HG03439 (cell line): ENCODE results near the gene POGLUT2.

Experiments
- ATAC-seq: cut with Tn5 transposase; IDR thresholded peaks from one replicate; pipeline ENCODE4 v1.9.1; 2021; ENCODE audit warnings: mild to moderate bottlenecking, moderate library complexity; ENCODE audit not compliant: unreplicated experiment

The POGLUT2 gene

DNA sequence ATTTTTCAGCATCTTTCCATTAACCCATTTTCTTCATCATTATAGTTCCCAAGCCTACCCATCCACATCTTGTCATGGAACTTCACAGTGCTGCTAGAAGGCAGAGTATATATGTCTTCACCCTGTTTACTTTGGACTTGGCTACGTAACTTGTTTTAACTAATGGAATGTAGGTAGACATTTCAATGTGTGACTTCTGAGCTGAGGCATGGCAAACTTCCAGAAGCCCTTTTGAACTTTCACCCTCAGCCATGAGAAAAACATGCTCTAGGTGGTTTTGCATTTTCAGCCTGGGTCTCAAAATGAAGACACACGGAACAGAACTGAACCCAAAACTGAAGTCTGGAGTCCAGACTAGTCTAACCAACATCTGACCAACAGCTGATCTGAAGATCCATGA is 28.3 kb downstream of the POGLUT2 start:
- no peak for ATAC-seq

DNA sequence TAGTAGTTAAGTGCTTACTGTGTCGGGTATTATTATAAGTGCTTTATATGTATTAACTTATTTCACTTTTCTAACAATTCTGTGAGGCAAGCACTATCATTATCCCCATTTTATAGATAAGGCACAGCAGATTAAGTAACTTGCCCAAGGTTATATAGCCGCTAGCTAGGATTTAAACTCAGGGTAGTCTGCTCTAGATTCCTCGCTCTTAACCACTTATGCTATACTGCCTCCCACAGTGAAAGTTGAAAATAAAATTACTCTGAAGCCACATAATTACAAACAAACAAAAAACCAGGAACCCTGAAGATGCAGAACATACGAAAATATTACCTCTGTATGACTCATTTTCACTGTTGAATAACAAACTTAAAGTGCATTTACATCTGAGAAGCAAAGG is 29.1 kb downstream of the POGLUT2 start:
- no peak for ATAC-seq

DNA sequence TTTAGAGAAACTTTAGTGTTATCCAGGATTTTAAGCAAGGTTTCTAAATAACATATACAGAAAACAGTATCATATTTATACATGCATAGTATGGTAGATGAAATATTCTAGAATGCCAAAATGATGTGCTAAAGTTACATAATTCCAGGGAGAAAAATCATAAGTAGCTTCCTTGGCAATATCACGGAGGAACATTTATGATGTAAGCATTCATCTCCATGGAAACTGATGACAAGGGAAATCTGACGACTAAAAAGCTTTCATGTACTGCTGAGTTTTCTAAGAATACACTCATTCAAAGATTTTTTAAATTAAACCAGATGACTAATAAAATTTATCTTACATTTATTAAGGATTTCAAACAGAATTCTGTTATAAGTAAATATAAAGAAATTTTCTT is 29.9 kb downstream of the POGLUT2 start:
- ATAC-seq, result no peak

DNA sequence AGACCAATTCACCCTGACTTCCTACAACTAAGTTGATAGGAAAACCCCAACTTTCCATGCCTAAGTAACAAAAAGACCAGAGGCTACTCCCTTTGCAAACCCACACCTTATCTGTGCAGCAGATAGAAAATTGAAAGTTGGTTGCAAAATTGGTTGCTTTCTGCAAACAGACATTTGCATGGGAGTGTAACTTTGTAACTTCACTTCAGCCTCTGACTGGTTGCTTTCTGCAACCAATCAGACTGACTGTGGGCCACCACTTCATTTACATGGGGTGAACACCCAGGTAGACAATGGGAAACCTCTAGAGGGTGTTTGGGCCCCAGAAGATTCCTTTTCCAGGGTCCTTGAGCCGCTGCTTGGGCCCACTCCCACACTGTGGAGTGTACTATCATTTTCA is 35.0 kb downstream of the POGLUT2 start:
- ATAC-seq, result no peak

DNA sequence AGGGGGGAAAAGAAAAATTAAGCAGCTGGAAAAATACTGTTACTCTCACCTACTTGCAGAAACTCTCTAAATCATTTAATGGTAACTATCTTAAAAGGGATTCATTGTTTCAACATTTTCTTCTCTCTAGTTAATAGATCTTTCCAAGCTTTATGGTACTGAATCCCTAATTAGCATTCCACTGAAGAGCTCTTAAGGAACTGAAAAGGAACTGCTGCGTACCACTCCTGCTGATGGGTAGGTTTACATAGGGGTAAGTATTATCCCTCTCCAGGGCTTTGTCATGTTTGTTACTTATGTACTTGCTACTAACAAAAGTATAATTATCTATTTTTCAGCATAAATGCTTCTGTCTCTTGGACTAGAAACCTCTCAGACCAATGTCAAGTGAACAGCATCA is 37.7 kb downstream of the POGLUT2 start:
- no peak for ATAC-seq

DNA sequence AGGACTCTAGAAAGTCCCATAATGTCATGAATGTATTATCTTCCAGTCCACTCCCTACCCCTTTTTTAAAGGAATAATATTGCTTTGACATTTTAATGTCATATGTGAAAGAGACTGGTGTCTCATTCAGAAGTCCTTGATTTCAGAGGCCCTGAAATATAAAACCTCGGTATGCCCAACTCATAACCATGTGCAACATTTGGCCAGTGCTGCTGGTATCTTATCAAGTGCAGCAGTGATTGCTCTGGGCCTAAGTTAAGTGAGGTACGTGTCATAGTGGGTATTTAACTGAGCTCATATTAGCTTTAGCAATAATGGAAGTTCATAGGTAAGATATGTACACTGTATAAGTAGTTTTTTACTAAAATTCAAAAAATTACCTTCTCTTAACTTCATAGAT is 39.9 kb downstream of the POGLUT2 start:
- ATAC-seq, result no peak

DNA sequence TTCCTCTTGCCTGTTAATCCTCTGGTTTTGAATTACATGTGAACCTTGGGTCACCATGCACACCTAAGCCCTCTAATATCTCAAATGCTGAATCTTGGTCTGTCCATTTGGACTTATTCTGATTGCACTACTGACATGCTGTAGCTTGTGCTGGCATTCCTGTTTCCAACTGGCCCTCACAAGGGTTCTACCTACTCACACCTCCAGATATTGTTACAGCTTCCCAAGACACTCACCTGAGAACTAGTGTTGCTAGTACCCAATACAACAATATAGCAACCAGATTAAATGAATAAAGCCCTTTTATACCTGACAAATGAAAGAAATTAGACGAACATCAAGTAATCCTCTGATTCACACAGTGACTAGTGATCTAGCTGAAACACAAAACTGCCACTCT is 41.8 kb downstream of the POGLUT2 start:
- no peak for ATAC-seq

DNA sequence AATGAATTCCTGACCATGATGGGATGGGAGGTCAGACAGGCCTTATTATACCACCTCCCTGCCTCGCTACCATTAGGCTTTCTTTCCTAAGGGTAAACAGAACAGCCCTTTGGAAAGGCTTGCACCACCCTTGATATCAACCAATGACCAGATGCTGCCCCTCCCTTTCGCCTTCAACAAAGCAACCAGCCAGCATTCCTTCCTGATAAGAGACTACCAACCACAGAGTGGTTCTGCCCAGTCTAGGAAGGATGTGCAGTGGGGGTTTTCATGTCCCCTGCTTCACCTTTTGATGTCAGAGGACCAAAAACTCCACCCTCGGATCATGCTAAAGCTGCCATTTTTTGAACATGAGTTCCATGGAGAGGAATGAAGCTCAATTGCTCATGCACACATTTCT is 46.9 kb downstream of the POGLUT2 start:
- ATAC-seq, result no peak

DNA sequence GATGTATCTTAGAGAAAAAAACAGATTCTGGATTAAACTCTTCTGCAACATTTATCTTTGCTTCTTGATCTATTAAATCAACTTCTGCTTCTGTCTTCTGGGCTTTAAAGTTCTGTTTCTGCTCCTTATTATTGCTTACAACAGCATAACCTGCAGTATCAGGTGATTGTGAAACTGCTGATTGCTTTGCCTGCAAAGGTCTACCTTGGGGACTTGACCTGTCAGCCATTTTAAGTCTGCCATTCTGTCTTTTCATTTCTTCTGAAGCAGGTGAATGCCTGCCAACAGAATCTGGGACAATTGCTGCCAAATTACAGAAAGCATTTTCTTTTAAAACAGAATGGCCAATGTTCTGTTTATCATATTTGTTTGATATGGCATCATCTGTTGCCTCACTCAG is 56.3 kb downstream of the POGLUT2 start:
- no peak for ATAC-seq

DNA sequence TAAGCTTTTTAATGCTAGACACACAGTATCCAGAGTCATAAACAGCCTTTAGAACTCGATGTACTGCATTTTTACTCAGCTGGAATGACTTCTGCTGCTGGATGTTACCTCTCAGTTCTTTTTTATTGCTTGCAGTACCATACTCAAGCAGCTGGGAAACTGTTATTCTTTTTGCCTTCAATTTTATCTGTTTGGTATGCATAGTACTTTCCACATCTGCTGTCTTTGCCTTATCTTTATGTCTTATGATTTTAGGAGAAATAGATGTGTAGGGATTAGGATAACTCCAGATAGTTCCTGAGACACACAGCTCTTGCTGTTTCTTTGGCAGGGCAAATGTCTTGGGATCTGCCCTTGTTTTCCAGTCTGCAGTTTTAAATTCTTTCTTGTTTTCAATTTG is 56.7 kb downstream of the POGLUT2 start:
- ATAC-seq, result no peak
